Smooth muscle cell (in vitro differentiated cells): ENCODE measurements around the gene NAA20. TPM values are rescaled to one million over a fixed set of nuclear protein-coding genes. Genes with fewer than 3 reads are reported as not detected.

Experiments used
- DNase-seq: peaks from one replicate; lab custom pipeline; 2025; ENCODE audit not compliant: unreplicated experiment; lab: John Stamatoyannopoulos, UW
- H2AFZ ChIP-seq: fragments of 200-600 bp; sonication (generic); 2 replicates; pipeline ENCODE4 v1.6.0; 2016; ENCODE audit warnings: antibody characterized with exemption, low read depth, mild to moderate bottlenecking
- H3F3A ChIP-seq: fragments of 200-600 bp; sonication (generic); 2 replicates; pipeline ENCODE4 v1.6.0; 2017; ENCODE audit warnings: antibody characterized with exemption, low read depth
- H3K27ac ChIP-seq: fragments of 200-600 bp; sonication (generic); 2 replicates; pipeline ENCODE4 v1.5.1; 2016; ENCODE audit warnings: low read depth, mild to moderate bottlenecking
- H3K27me3 ChIP-seq: fragments of 200-600 bp; sonication (generic); 2 replicates; pipeline ENCODE4 v1.6.1; 2016; ENCODE audit warnings: low read depth, mild to moderate bottlenecking
- H3K36me3 ChIP-seq: fragments of 200-600 bp; sonication (generic); 2 replicates; pipeline ENCODE4 v1.5.1; 2016; ENCODE audit warnings: low read depth
- H3K4me1 ChIP-seq: fragments of 200-600 bp; sonication (generic); 2 replicates; pipeline ENCODE4 v1.5.1; 2016; ENCODE audit warnings: low read depth
- H3K4me2 ChIP-seq: fragments of 200-600 bp; sonication (generic); 2 replicates; pipeline ENCODE4 v1.6.0; 2016; ENCODE audit warnings: mild to moderate bottlenecking
- H3K4me3 ChIP-seq: fragments of 200-600 bp; sonication (generic); 2 replicates; pipeline ENCODE4 v1.5.1; 2016; ENCODE audit warnings: mild to moderate bottlenecking
- H3K79me2 ChIP-seq: fragments of 200-600 bp; sonication (generic); 2 replicates; pipeline ENCODE4 v1.6.0; 2016; ENCODE audit warnings: low read depth, mild to moderate bottlenecking
- H3K9ac ChIP-seq: fragments of 200-600 bp; sonication (generic); 2 replicates; pipeline ENCODE4 v1.6.0; 2016; ENCODE audit warnings: low read depth
- H3K9me3 ChIP-seq: fragments of 200-600 bp; sonication (generic); replicated peaks from 2 replicates; pipeline ENCODE4 v1.5.1; 2016; ENCODE audit warnings: low read depth
- H4K20me1 ChIP-seq: fragments of 200-600 bp; sonication (generic); 2 replicates; pipeline ENCODE4 v1.6.0; 2016; ENCODE audit warnings: low read depth
- WGBS: methylation state at CpG from one replicate; pipeline ENCODE4 v1.1.7; 2016; ENCODE audit warnings: low lambda C conversion rate; 5-methylcytosine and 5-hydroxymethylcytosine counted together
- polyA plus RNA-seq: library from polyadenylated mRNA; unstranded; fragments of >200 nt; fragmentation: Nextera tagmentation; extraction: Ambion mirVana; gene quantifications from 2 replicates; pipeline ENCODE4 v1.2.1, GENCODE V29; 2016
- total RNA-seq: library from RNA; depleted of rRNA; stranded (reverse); fragments of >200 nt; gene quantifications from 2 replicates; pipeline ENCODE4 v1.2.3, GENCODE V29; 2014
- TF ChIP-seq, protein P1 (sequence below): fragments of 200-600 bp; sonication (generic); IDR thresholded peaks from 2 replicates; pipeline ENCODE4 v1.5.1; 2017; ENCODE audit warnings: borderline replicate concordance, mild to moderate bottlenecking, antibody characterized with exemption; ENCODE audit not compliant: insufficient read depth, poor library complexity, severe bottlenecking

Gene NAA20
- total and polyA plus RNA-seq, 2 experiments from 2014 or later, result 49.4 to 96.9 TPM

DNA sequence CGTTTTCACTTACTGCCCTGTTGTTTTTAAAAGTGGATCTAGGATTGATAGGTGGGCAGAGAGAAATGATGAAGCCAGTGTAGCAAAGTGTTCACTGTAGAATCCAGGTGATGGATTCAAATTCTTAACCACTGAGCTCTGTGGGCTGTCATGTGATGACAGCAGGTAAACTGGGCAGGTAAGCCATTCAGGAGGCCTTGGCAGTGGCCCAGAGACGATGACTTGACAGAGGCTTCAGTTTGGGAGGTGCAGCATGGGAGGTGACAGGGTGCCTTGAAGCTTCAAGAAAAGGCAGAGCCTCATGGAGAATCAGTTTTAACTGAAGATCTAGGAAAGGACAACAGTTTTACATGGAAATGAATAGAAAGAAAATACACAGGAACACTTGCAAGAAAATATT lies 2.0 kb downstream of the NAA20 start:
- DNase-seq, result no peak
- peaks cover 10% of the 10 kb centered on the region for H3K4me1 ChIP-seq
- no peak overlapping the region for H3K4me3 ChIP-seq
- no peaks in the 10 kb centered on the region for H3K27me3 ChIP-seq
- H3K9me3 ChIP-seq, result no peaks in the 10 kb centered on the region
- H3K4me2 ChIP-seq, result no peak overlapping the region
- 96% methylated on average over 2 of the region's 2 CpGs for WGBS
- H2AFZ ChIP-seq, result no peak overlapping the region
- H3K9ac ChIP-seq, result no peak overlapping the region
- H3K27ac ChIP-seq, result no peak overlapping the region
- no peaks in the 10 kb centered on the region for H3K36me3 ChIP-seq
- TF ChIP-seq, protein P1, sequence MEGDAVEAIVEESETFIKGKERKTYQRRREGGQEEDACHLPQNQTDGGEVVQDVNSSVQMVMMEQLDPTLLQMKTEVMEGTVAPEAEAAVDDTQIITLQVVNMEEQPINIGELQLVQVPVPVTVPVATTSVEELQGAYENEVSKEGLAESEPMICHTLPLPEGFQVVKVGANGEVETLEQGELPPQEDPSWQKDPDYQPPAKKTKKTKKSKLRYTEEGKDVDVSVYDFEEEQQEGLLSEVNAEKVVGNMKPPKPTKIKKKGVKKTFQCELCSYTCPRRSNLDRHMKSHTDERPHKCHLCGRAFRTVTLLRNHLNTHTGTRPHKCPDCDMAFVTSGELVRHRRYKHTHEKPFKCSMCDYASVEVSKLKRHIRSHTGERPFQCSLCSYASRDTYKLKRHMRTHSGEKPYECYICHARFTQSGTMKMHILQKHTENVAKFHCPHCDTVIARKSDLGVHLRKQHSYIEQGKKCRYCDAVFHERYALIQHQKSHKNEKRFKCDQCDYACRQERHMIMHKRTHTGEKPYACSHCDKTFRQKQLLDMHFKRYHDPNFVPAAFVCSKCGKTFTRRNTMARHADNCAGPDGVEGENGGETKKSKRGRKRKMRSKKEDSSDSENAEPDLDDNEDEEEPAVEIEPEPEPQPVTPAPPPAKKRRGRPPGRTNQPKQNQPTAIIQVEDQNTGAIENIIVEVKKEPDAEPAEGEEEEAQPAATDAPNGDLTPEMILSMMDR, result no peak
- peaks cover 29% of the 10 kb centered on the region for H4K20me1 ChIP-seq
- H3K79me2 ChIP-seq, result peaks cover 69% of the 10 kb centered on the region
- H3F3A ChIP-seq, result no peaks in the 10 kb centered on the region

DNA sequence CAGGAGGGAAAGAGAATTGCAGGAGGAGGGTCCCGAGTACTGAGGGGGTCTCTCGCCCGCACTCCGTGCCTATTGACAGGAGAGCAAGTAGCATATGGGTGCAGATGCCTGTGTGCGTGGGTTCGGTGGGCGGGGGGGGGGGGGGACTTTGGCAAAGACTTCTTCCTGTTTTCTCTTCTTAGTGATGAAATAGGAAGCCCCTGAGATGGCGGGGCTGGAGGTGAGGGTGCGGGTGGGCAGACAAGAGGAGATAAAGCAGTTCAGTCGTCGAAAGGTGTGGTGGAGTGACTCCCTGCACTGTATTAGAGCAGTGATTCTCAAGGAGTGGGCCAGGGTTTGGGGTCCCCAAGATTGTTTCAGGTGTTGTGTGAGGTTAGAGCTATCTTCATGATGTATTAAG lies 3.7 kb downstream of the NAA20 start:
- H3K9me3 ChIP-seq, result no peaks in the 10 kb centered on the region
- 94% methylated on average over 10 of the region's 11 CpGs for whole genome bisulfite sequencing
- DNase-seq, result no peak
- no peaks in the 10 kb centered on the region for H3K36me3 ChIP-seq
- no peak overlapping the region for H3K4me3 ChIP-seq
- H3K4me2 ChIP-seq, result no peak overlapping the region
- H3K79me2 ChIP-seq, result peaks cover 84% of the 10 kb centered on the region
- H3K4me1 ChIP-seq, result peaks cover 10% of the 10 kb centered on the region
- H3K27ac ChIP-seq, result no peak overlapping the region
- peaks cover 43% of the 10 kb centered on the region for H4K20me1 ChIP-seq
- H2AFZ ChIP-seq, result no peak overlapping the region
- no peak overlapping the region for H3K9ac ChIP-seq
- TF ChIP-seq, protein P1, result no peak
- no peaks in the 10 kb centered on the region for H3K27me3 ChIP-seq
- peaks cover 6% of the 10 kb centered on the region for H3F3A ChIP-seq

DNA sequence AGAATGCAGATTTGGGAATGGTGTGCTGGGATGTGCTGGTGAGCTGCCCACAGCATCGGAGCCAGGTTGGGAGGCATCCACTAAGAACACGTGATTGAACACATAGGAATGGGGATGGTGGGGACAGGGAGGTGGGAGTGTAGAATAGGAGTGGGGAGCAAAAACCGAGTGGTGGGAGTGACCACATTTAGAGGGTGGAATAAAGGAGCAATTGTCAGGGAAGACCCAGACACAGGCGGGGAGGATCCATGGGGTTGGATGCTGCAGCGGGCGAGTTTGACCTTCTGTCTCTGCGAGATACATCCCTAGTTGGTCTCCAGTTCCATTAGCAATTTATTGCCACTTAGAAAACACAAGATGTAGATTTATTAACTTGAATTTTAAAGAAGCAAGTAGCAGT lies 4.7 kb downstream of the NAA20 start:
- no peaks in the 10 kb centered on the region for H3K9me3 ChIP-seq
- TF ChIP-seq, protein P1, result no peak
- H3K27me3 ChIP-seq, result no peaks in the 10 kb centered on the region
- H3K4me3 ChIP-seq, result no peak overlapping the region
- peaks cover 92% of the 10 kb centered on the region for H3K79me2 ChIP-seq
- WGBS, result 92% methylated on average over 7 of the region's 7 CpGs
- no peak overlapping the region for H3K4me2 ChIP-seq
- H3K27ac ChIP-seq, result no peak overlapping the region
- no peak overlapping the region for H2AFZ ChIP-seq
- H3K9ac ChIP-seq, result no peak overlapping the region
- peaks cover 8% of the 10 kb centered on the region for H3K4me1 ChIP-seq
- peaks cover 6% of the 10 kb centered on the region for H3F3A ChIP-seq
- H4K20me1 ChIP-seq, result peaks cover 48% of the 10 kb centered on the region
- no peaks in the 10 kb centered on the region for H3K36me3 ChIP-seq
- DNase-seq, result no peak

DNA sequence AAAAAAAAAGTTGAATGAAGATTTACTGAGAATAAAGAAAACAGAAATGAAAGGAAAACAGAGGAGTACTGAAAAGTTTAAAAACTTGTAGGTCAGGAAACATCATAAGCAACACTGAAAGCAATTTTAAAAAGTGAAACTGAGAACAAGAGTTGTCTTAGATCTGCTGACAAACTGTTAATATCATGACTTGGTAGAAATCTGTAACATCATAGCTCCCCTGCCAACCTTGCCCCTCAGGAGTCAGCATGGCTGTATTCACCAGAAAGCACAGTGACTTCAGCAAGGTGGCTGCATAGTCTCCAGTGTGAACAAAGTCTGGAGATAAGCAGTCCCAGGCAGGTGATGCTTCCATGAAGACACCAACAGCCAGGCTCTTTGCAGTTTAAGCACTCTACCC lies 5.3 kb downstream of the NAA20 start:
- Histone ChIP-seq H3K27ac (no peak overlapping the region), H3K4me3 (no peak overlapping the region), H2AFZ (no peak overlapping the region), H3K4me2 (no peak overlapping the region), H3F3A (peaks cover 6% of the 10 kb centered on the region), H3K79me2 (peaks cover 95% of the 10 kb centered on the region), H3K36me3 (peaks cover 3% of the 10 kb centered on the region), H3K4me1 (peaks cover 6% of the 10 kb centered on the region), H4K20me1 (peaks cover 53% of the 10 kb centered on the region), H3K9ac (no peak overlapping the region), H3K9me3 (no peaks in the 10 kb centered on the region), H3K27me3 (no peaks in the 10 kb centered on the region)
- TF ChIP-seq, protein P1, result no peak
- no peak for DNase-seq
